GM21825 (cell line): ENCODE data around the gene PCDHA1.

Source experiments
- ATAC-seq: cut with Tn5 transposase; IDR thresholded peaks from one replicate; pipeline ENCODE4 v1.9.1; 2021; ENCODE audit warnings: mild to moderate bottlenecking, moderate library complexity; ENCODE audit not compliant: unreplicated experiment

PCDHA1 gene

GRCh38 chr5:140986117-140986521 is 200.2 kb downstream of the PCDHA1 start:
- no peak for ATAC-seq

GRCh38 chr5:140988100-140988499 is 202.2 kb downstream of the PCDHA1 start:
- ATAC-seq, result no peak

GRCh38 chr5:140988608-140989007 is 202.7 kb downstream of the PCDHA1 start:
- no peak for ATAC-seq

GRCh38 chr5:140989254-140990020 is 203.5 kb downstream of the PCDHA1 start:
- ATAC-seq, result no peak

GRCh38 chr5:140992828-140993227 is 206.9 kb downstream of the PCDHA1 start:
- ATAC-seq, result no peak

- no peak for ATAC-seq
Measured at GRCh38 chr5:140996060-140996459, 210.1 kb downstream of the PCDHA1 start.

- no peak for ATAC-seq
Measured at GRCh38 chr5:140998921-140999410, 213.0 kb downstream of the PCDHA1 start.

GRCh38 chr5:141001446-141001843 is 215.5 kb downstream of the PCDHA1 start:
- ATAC-seq, result no peak

- ATAC-seq, result no peak
Measured at GRCh38 chr5:141001844-141002604, 216.1 kb downstream of the PCDHA1 start.

- ATAC-seq, result no peak
Measured at GRCh38 chr5:141002605-141002965, 216.6 kb downstream of the PCDHA1 start.

GRCh38 chr5:141003031-141003430 is 217.1 kb downstream of the PCDHA1 start:
- no peak for ATAC-seq

GRCh38 chr5:141003791-141004611 is 218.1 kb downstream of the PCDHA1 start:
- no peak for ATAC-seq

GRCh38 chr5:141007791-141008190 is 221.9 kb downstream of the PCDHA1 start:
- ATAC-seq, result no peak

GRCh38 chr5:141010047-141010793 is 224.3 kb downstream of the PCDHA1 start:
- ATAC-seq, result no peak

GRCh38 chr5:141017943-141018342 is 232.0 kb downstream of the PCDHA1 start:
- ATAC-seq, result no peak

GRCh38 chr5:141022384-141022783 is 236.4 kb downstream of the PCDHA1 start:
- no peak for ATAC-seq

- ATAC-seq, result no peak
Measured at GRCh38 chr5:141031006-141031405, 245.1 kb downstream of the PCDHA1 start.

GRCh38 chr5:141032626-141033025 is 246.7 kb downstream of the PCDHA1 start:
- no peak for ATAC-seq

GRCh38 chr5:141039061-141039460 is 253.1 kb downstream of the PCDHA1 start:
- ATAC-seq, result no peak

GRCh38 chr5:141039517-141039916 is 253.6 kb downstream of the PCDHA1 start:
- no peak for ATAC-seq
